ENCODE results near the gene PCBP3. TPM values are rescaled to one million over a fixed set of nuclear protein-coding genes. Genes with fewer than 3 reads are reported as not detected.

Gene PCBP3
- total RNA-seq, 1 experiment from 2014 or later, result 10.9 TPM

GRCh38 chr21:45818276-45818903, 174.9 kb downstream of the PCBP3 start:
- H3K18ac ChIP-seq (ENCODE audit: insufficient read length, low read depth, low read length), result no peak overlapping the region
- H3K79me2 ChIP-seq (ENCODE audit: insufficient read depth, low read length), result no peaks in the 10 kb centered on the region
- Mint-ChIP-seq H3K4me1 (peaks cover 24 to 34% of the 10 kb centered on the region in 2 experiments), H3K4me3 (no peak overlapping the region), H3K9me3 (no peaks in the 10 kb centered on the region), H3K27ac (no peak overlapping the region), H3K27me3 (ENCODE audit: low read depth) (no peaks in the 10 kb centered on the region; the same call in 1 of the 2 replicates), H3K36me3 (ENCODE audit: insufficient read depth in 1 of 3, low read depth in 3 of 3) (no peaks in the 10 kb centered on the region)
- no peak overlapping the region for H2BK5ac ChIP-seq (ENCODE audit: insufficient read length, low read length)
- H4K20me1 ChIP-seq (ENCODE audit: control insufficient read depth, insufficient read depth, insufficient read length), result no peaks in the 10 kb centered on the region
- no peak overlapping the region for H3K56ac ChIP-seq (ENCODE audit: insufficient read length, low read depth, low read length)
- no peak for DNase-seq
- no peak overlapping the region for H2BK12ac ChIP-seq (ENCODE audit: insufficient read length, low read depth, low read length)
- no peaks in the 10 kb centered on the region for H3K4me1 ChIP-seq (ENCODE audit: insufficient read depth, low read length)
- H3K9me3 ChIP-seq (ENCODE audit: control insufficient read depth, low read depth, low read length), result no peaks in the 10 kb centered on the region
- H3K4me2 ChIP-seq (ENCODE audit: insufficient read depth, insufficient read length, low read length), result no peak overlapping the region
- H4K91ac ChIP-seq (ENCODE audit: insufficient read length, low read depth, low read length), result no peak overlapping the region
- H3K23me2 ChIP-seq (ENCODE audit: insufficient read length, low read depth, low read length, poor library complexity, severe bottlenecking), result peaks cover 2% of the 10 kb centered on the region
- no peak overlapping the region for H2BK15ac ChIP-seq (ENCODE audit: low read depth, low read length)
- no peak overlapping the region for H3T11ph ChIP-seq (ENCODE audit: low read length)
- no peaks in the 10 kb centered on the region for H3K79me1 ChIP-seq (ENCODE audit: insufficient read depth, low read depth, low read length, poor library complexity, severe bottlenecking)
- WGBS (ENCODE audit: extremely low coverage, insufficient read length, low lambda C conversion rate), result no CpG with 5 or more reads among the region's 11 CpGs
- no peak overlapping the region for H4K8ac ChIP-seq (replicated peaks; ENCODE audit: insufficient read length, low read depth, low read length)
- TF ChIP-seq CTCF (conservative IDR thresholded peaks at IDR 0.05), result no peak
- no peak overlapping the region for H3K27ac ChIP-seq (ENCODE audit: insufficient read length, low read depth, low read length)
- no peak overlapping the region for H4K5ac ChIP-seq (ENCODE audit: insufficient read length, low read depth, low read length)
- H3K23ac ChIP-seq (ENCODE audit: insufficient read length, low read depth, low read length), result no peak overlapping the region
- H2AFZ ChIP-seq (ENCODE audit: low read length), result no peak overlapping the region
- no peak overlapping the region for H2BK20ac ChIP-seq (ENCODE audit: low read depth, low read length, poor library complexity, severe bottlenecking)
- H2BK120ac ChIP-seq (ENCODE audit: low read depth, low read length, poor library complexity, severe bottlenecking), result no peak overlapping the region
- no peak overlapping the region for H2AK5ac ChIP-seq (ENCODE audit: insufficient read length, low read length)
- H3K4ac ChIP-seq (ENCODE audit: low read depth, low read length), result no peak overlapping the region
- no peaks in the 10 kb centered on the region for H3K27me3 ChIP-seq (ENCODE audit: insufficient read depth, low read length)
- no peak overlapping the region for H3K9ac ChIP-seq (ENCODE audit: extremely low read depth, insufficient read length, low read length)
- H3K14ac ChIP-seq (ENCODE audit: insufficient read depth, low read length), result no peak overlapping the region
